Keratinocyte (primary cell): Measurements from ENCODE around the gene TMX1. TPM values are rescaled to one million over a fixed set of nuclear protein-coding genes. Genes with fewer than 3 reads are reported as not detected.

Experiments
- DNase-seq: peaks from one replicate; pipeline ENCODE4 v3.0.0-alpha.2; 2011; ENCODE audit warnings: low read depth, missing footprints, low spot score
- FAIRE-seq: peaks from 2 replicates; lab custom pipeline; 2011; peaks lifted over from hg19 to GRCh38; lab: Jason Lieb, UNC
- H2AFZ ChIP-seq: 2 replicates; pipeline ENCODE4 v1.6.0; 2012; ENCODE audit warnings: low read length, control low read depth, inconsistent platforms; ENCODE audit not compliant: control insufficient read depth
- H3K27ac ChIP-seq: 2 replicates; pipeline ENCODE4 v1.5.1; 2011; ENCODE audit warnings: low read length; ENCODE audit not compliant: control insufficient read depth, insufficient read depth
- H3K27me3 ChIP-seq: 3 replicates; pipeline ENCODE4 v1.6.0; 2011; ENCODE audit warnings: low read length; ENCODE audit not compliant: control insufficient read depth, insufficient read depth; ENCODE audit errors: extremely low read depth
- H3K36me3 ChIP-seq, 2 experiments: 2 replicates in 1 of 2; 3 replicates in 1 of 2; pipeline ENCODE4 v1.5.1; 2011; ENCODE audit warnings: low read length in 2 of 2, mild to moderate bottlenecking in 1 of 2; ENCODE audit not compliant: control insufficient read depth in 2 of 2, insufficient read depth in 2 of 2; ENCODE audit errors: extremely low read depth in 1 of 2
- H3K4me1 ChIP-seq: 3 replicates; pipeline ENCODE4 v1.5.1; 2011; ENCODE audit warnings: low read length; ENCODE audit not compliant: control insufficient read depth, insufficient read depth; ENCODE audit errors: extremely low read depth
- H3K4me2 ChIP-seq: 3 replicates; pipeline ENCODE4 v1.6.0; 2011; ENCODE audit warnings: low read depth, low read length; ENCODE audit not compliant: control insufficient read depth, insufficient read depth; ENCODE audit errors: extremely low read depth
- H3K4me3 ChIP-seq, 3 experiments: fragments of 200-600 bp in 1 of 3; sonication (generic) in 1 of 3; 2 replicates in 2 of 3; 3 replicates in 1 of 3; pipeline ENCODE4 v1.5.1; 2011 to 2016; ENCODE audit warnings: low read length in 3 of 3, mild to moderate bottlenecking in 3 of 3, control low read depth in 2 of 3, inconsistent platforms in 1 of 3, low read depth in 1 of 3, mixed read lengths in 1 of 3, mixed run types in 1 of 3, moderate library complexity in 1 of 3; ENCODE audit not compliant: control insufficient read depth in 2 of 3, insufficient read depth in 2 of 3; ENCODE audit errors: extremely low read depth in 1 of 3
- H3K79me2 ChIP-seq: 2 replicates; pipeline ENCODE4 v1.6.0; 2012; ENCODE audit warnings: low read length; ENCODE audit not compliant: control insufficient read depth, insufficient read depth
- H3K9ac ChIP-seq: 3 replicates; pipeline ENCODE4 v1.6.0; 2011; ENCODE audit warnings: low read length; ENCODE audit not compliant: control insufficient read depth, insufficient read depth; ENCODE audit errors: extremely low read depth
- H3K9me1 ChIP-seq: 3 replicates; pipeline ENCODE4 v1.6.0; 2011; ENCODE audit warnings: low read length; ENCODE audit not compliant: control insufficient read depth, insufficient read depth; ENCODE audit errors: extremely low read depth
- H3K9me3 ChIP-seq: 2 replicates; pipeline ENCODE4 v1.5.1; 2012; ENCODE audit warnings: low read depth, low read length; ENCODE audit not compliant: control insufficient read depth
- H4K20me1 ChIP-seq: 3 replicates; pipeline ENCODE4 v1.6.0; 2011; ENCODE audit warnings: low read length; ENCODE audit not compliant: control insufficient read depth, insufficient read depth; ENCODE audit errors: extremely low read depth
- CTCF ChIP-seq, 3 experiments: IDR thresholded peaks in 1 of 3; conservative IDR thresholded peaks in 1 of 3; optimal IDR thresholded peaks in 1 of 3; 2 replicates in 2 of 3; 3 replicates in 1 of 3; pipeline versions ENCODE3 to v1.5.1; 2011; ENCODE audit warnings: low read length in 3 of 3, mild to moderate bottlenecking in 3 of 3, moderate library complexity in 2 of 3, control low read depth in 1 of 3, inconsistent platforms in 1 of 3; ENCODE audit not compliant: insufficient read depth in 2 of 3; ENCODE audit errors: extremely low read depth in 1 of 3
- EZH2 ChIP-seq: IDR thresholded peaks from one replicate; pipeline ENCODE4 v1.6.1; 2012; ENCODE audit warnings: inconsistent platforms, mild to moderate bottlenecking, low read length, moderate library complexity
- dilution Hi-C: fragments of 300-500 bp; cut with MboI; formaldehyde crosslinking; loops from one replicate; pipeline ENCODE4 v1.7.0; 2020; ENCODE audit warnings: low sequenced_read_pairs; ENCODE audit not compliant: extremely low pct_ligation_motif_present
- polyA plus RNA-seq, 5 experiments: library from polyadenylated mRNA; depleted of rRNA in 3 of 5; stranded (reverse) in 3 of 5; stranded (forward) in 1 of 5; unstranded in 1 of 5; fragments of >200 nt; gene quantifications; 1 replicate in 1 of 5; 2 replicates in 3 of 5; 3 replicates in 1 of 5; pipeline versions ENCODE4 v1.2.1 to v1.2.3, GENCODE V29; 2011 to 2012; ENCODE audit warnings: missing spikeins in 2 of 5, low read depth in 1 of 5, low replicate concordance in 1 of 5

The TMX1 gene
- polyA plus RNA-seq, 1 donor (not counting 4 experiments of a cell fraction or from before 2014, with no cell fraction given), result 36.0 TPM

- Histone ChIP-seq H3K4me2 (no peak overlapping the region), H3K4me3 (no peak overlapping the region), H3K36me3 (no peaks in the 10 kb centered on the region), H3K27ac (no peak overlapping the region), H3K9me3 (no peaks in the 10 kb centered on the region), H3K27me3 (peaks cover 32% of the 10 kb centered on the region), H3K4me1 (no peaks in the 10 kb centered on the region), H4K20me1 (no peaks in the 10 kb centered on the region), H3K9me1 (no peaks in the 10 kb centered on the region), H3K79me2 (no peaks in the 10 kb centered on the region), H3K9ac (no peak overlapping the region), H2AFZ (no peak overlapping the region)
- DNase-seq (no peak), FAIRE-seq (no peak)
- no peak for TF ChIP-seq CTCF (optimal IDR thresholded peaks at IDR 0.05 in 1 of 3, IDR thresholded peaks at IDR 0.05 in 1 of 3, conservative IDR thresholded peaks at IDR 0.05 in 1 of 3; ENCODE audit: extremely low read depth in 1 of 3, insufficient read depth in 2 of 3, low read length in 3 of 3)
- dilution Hi-C loops, result no loop called here
Measured at GRCh38 chr14:51205486-51205885, 34.6 kb upstream of the TMX1 start.

GRCh38 chr14:51206462-51206861 is 33.6 kb upstream of the TMX1 start:
- H3K9ac ChIP-seq, result no peak overlapping the region
- no peak overlapping the region for H3K27ac ChIP-seq
- no peaks in the 10 kb centered on the region for H3K9me3 ChIP-seq
- H3K9me1 ChIP-seq, result no peaks in the 10 kb centered on the region
- DNase-seq (no peak), FAIRE-seq (no peak)
- no peaks in the 10 kb centered on the region for H3K36me3 ChIP-seq
- no peaks in the 10 kb centered on the region for H3K79me2 ChIP-seq
- H3K4me1 ChIP-seq, result no peaks in the 10 kb centered on the region
- H4K20me1 ChIP-seq, result no peaks in the 10 kb centered on the region
- peaks cover 32% of the 10 kb centered on the region for H3K27me3 ChIP-seq
- dilution Hi-C loops, result no loop called here
- TF ChIP-seq EZH2, result no peak
- no peak for TF ChIP-seq CTCF (optimal IDR thresholded peaks at IDR 0.05 in 1 of 3, IDR thresholded peaks at IDR 0.05 in 1 of 3, conservative IDR thresholded peaks at IDR 0.05 in 1 of 3; ENCODE audit: extremely low read depth in 1 of 3, insufficient read depth in 2 of 3, low read length in 3 of 3)
- no peak overlapping the region for H3K4me2 ChIP-seq
- no peak overlapping the region for H3K4me3 ChIP-seq
- no peak overlapping the region for H2AFZ ChIP-seq
